OCI-LY7 (cell line): ENCODE data around the gene DMC1. TPM values are rescaled to one million over a fixed set of nuclear protein-coding genes. Genes with fewer than 3 reads are reported as not detected.
"Not testable (repeated sequence)": the region's sequence is repeated elsewhere in the genome, so short reads cannot be mapped to it uniquely, and the experiment has no call there.

ENCODE experiments used
- BruUV-seq: library from RNA; stranded (reverse); fragments of 400-500 nt; replicated peaks from 2 replicates; lab custom pipeline; 2021; lab: Mats Ljungman, UMichigan
- CTCF ChIA-PET: fragments of 300-600 bp; sonication (Branson Sonifier 250); formaldehyde crosslinking; loops from one replicate; lab custom pipeline; 2022; ENCODE audit warnings: antibody characterized with exemption; ENCODE audit not compliant: unreplicated experiment; lab: Charles Lee
- POLR2A ChIA-PET: fragments of 300-600 bp; sonication (Branson Sonifier 250); formaldehyde crosslinking; loops from one replicate; lab custom pipeline; 2022; ENCODE audit warnings: antibody characterized with exemption; lab: Charles Lee
- DNase-seq: peaks from one replicate; pipeline ENCODE4 v3.0.0-alpha.2; 2015; ENCODE audit warnings: low spot score
- H2AFZ ChIP-seq: fragments of 200-600 bp; sonication (generic), shearing (Covaris generic); 2 replicates; pipeline ENCODE4 v1.6.1; 2014; ENCODE audit warnings: mild to moderate bottlenecking, antibody characterized with exemption, low read length, moderate library complexity
- H3K27ac ChIP-seq: fragments of 200-600 bp; sonication (generic); 2 replicates; pipeline ENCODE4 v1.5.1; 2014; ENCODE audit warnings: mixed run types, low read depth, mild to moderate bottlenecking, moderate library complexity, low read length, inconsistent platforms; ENCODE audit not compliant: poor library complexity, severe bottlenecking
- H3K36me3 ChIP-seq: fragments of 200-600 bp; sonication (generic); 2 replicates; pipeline ENCODE4 v1.6.1; 2014; ENCODE audit warnings: mild to moderate bottlenecking, antibody characterized with exemption, low read length, moderate library complexity, mixed read lengths; ENCODE audit not compliant: insufficient read depth
- H3K4me1 ChIP-seq: fragments of 200-600 bp; sonication (generic); 2 replicates; pipeline ENCODE4 v1.5.1; 2014; ENCODE audit warnings: mild to moderate bottlenecking, low read length; ENCODE audit not compliant: insufficient read depth, poor library complexity, severe bottlenecking
- H3K4me2 ChIP-seq: fragments of 200-600 bp; sonication (generic); 2 replicates; pipeline ENCODE4 v1.6.1; 2014; ENCODE audit warnings: mild to moderate bottlenecking, low read length
- H3K4me3 ChIP-seq: fragments of 200-600 bp; sonication (generic); 2 replicates; pipeline ENCODE4 v1.5.1; 2014; ENCODE audit warnings: mild to moderate bottlenecking, low read depth, low read length; ENCODE audit not compliant: poor library complexity, severe bottlenecking
- H3K79me2 ChIP-seq: fragments of 200-600 bp; sonication (generic); 2 replicates; pipeline ENCODE4 v1.6.1; 2016; ENCODE audit warnings: low read depth, mild to moderate bottlenecking, low read length, moderate library complexity, mixed read lengths; ENCODE audit not compliant: insufficient read depth
- H3K9me2 ChIP-seq: fragments of 200-600 bp; sonication (generic); 2 replicates; pipeline ENCODE4 v1.6.1; 2016; ENCODE audit warnings: mild to moderate bottlenecking, low read length, mixed read lengths; ENCODE audit not compliant: insufficient read depth
- H3K9me3 ChIP-seq: fragments of 200-600 bp; sonication (generic); 2 replicates; pipeline ENCODE4 v1.6.1; 2014; ENCODE audit warnings: mild to moderate bottlenecking, mixed run types, low read length, mixed read lengths
- H4K20me1 ChIP-seq: fragments of 200-600 bp; sonication (generic); 2 replicates; pipeline ENCODE4 v1.6.1; 2014; ENCODE audit warnings: mild to moderate bottlenecking, antibody characterized with exemption, low read length, moderate library complexity, mixed read lengths; ENCODE audit not compliant: insufficient read depth
- EZH2phosphoT487 ChIP-seq: fragments of 200-600 bp; sonication (generic); IDR thresholded peaks from 2 replicates; pipeline ENCODE4 v1.6.1; 2018; ENCODE audit warnings: low read depth, borderline replicate concordance, mild to moderate bottlenecking, mixed run types, antibody characterized with exemption, low read length, moderate library complexity, mixed read lengths
- intact Hi-C: fragments of 100-400 bp; cut with micrococcal nuclease; formaldehyde crosslinking; loops from one replicate; pipeline ENCODE4 v1.10.0; 2022; ENCODE audit not compliant: unreplicated experiment
- total RNA-seq, 2 experiments: library from RNA; depleted of rRNA in 1 of 2; stranded (reverse); fragments of >200 nt in 1 of 2; shearing (Covaris generic) in 1 of 2; gene quantifications; 2 replicates each; pipeline ENCODE4 v1.2.3, GENCODE V29; 2014 to 2022
- TF ChIP-seq, protein P1 (sequence below): fragments of 200-600 bp; sonication (generic); conservative IDR thresholded peaks from 2 replicates; pipeline ENCODE4 v1.5.1; 2014; ENCODE audit warnings: mild to moderate bottlenecking, antibody characterized with exemption, low read length, moderate library complexity, mixed read lengths

Gene DMC1
- total RNA-seq, 2 experiments from 2014 or later, result 40.6 to 44.3 TPM

DNA sequence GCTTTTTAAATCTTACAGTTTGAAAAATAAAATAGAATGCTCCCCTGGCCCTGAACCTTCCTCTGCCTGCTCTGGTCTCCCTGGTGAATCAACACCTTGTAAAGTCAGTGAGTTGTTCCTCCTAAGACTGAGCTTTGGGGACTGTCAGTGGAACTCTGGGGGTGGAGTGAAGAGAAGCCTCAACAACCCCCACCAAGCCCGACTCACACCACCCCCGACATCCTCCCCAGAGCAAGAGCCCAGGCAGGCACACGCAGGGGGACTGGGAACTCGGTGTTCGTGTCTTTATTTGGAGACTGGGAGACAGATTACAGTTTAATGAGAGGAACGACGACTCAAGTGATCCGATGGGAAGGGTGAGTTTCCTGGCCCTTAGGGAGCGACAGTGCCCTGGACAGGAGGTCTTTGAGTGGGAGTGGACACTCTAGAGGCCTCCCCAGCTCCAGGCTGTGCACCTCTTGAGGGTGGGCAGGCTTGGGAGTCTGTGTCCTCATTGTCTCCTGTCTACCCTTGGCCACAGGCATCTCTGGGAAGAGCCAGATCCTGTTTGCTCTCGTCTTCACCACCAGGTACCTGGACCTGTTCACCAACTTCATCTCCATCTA, 95.9 kb downstream of the DMC1 start:
- no peak overlapping the region for H3K4me3 ChIP-seq
- no peaks in the 10 kb centered on the region for H3K4me1 ChIP-seq
- no peak overlapping the region for H3K4me2 ChIP-seq
- POLR2A ChIA-PET, result no interaction called here
- no peaks in the 10 kb centered on the region for H3K9me3 ChIP-seq
- peaks cover 2% of the 10 kb centered on the region; the same call in 1 of the 2 replicates for H3K36me3 ChIP-seq
- intact Hi-C loops, result no loop called here
- TF ChIP-seq, protein P1, sequence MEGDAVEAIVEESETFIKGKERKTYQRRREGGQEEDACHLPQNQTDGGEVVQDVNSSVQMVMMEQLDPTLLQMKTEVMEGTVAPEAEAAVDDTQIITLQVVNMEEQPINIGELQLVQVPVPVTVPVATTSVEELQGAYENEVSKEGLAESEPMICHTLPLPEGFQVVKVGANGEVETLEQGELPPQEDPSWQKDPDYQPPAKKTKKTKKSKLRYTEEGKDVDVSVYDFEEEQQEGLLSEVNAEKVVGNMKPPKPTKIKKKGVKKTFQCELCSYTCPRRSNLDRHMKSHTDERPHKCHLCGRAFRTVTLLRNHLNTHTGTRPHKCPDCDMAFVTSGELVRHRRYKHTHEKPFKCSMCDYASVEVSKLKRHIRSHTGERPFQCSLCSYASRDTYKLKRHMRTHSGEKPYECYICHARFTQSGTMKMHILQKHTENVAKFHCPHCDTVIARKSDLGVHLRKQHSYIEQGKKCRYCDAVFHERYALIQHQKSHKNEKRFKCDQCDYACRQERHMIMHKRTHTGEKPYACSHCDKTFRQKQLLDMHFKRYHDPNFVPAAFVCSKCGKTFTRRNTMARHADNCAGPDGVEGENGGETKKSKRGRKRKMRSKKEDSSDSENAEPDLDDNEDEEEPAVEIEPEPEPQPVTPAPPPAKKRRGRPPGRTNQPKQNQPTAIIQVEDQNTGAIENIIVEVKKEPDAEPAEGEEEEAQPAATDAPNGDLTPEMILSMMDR, result no peak
- TF ChIP-seq EZH2phosphoT487, result no peak
- no peaks in the 10 kb centered on the region for H4K20me1 ChIP-seq
- H3K9me2 ChIP-seq, result no peaks in the 10 kb centered on the region
- BruUV-seq, result no TSS peak
- H3K79me2 ChIP-seq, result no peaks in the 10 kb centered on the region
- CTCF ChIA-PET, result no interaction called here
- H3K27ac ChIP-seq, result no peak overlapping the region
- H2AFZ ChIP-seq, result no peak overlapping the region
- no peak for DNase-seq

- TF ChIP-seq, protein P1, result no peak
- TF ChIP-seq EZH2phosphoT487, result no peak
- intact Hi-C loops, result no loop called here
- no peak for DNase-seq
- H3K36me3 ChIP-seq, result no peaks in the 10 kb centered on the region
- no peaks in the 10 kb centered on the region for H4K20me1 ChIP-seq
- H3K27ac ChIP-seq, result no peak overlapping the region
- BruUV-seq, result no TSS peak
- ChIA-PET CTCF (no interaction called here), POLR2A (no interaction called here)
- no peak overlapping the region for H3K4me3 ChIP-seq
- no peaks in the 10 kb centered on the region for H3K4me1 ChIP-seq
- H3K9me3 ChIP-seq, result no peaks in the 10 kb centered on the region
- no peaks in the 10 kb centered on the region for H3K79me2 ChIP-seq
- no peaks in the 10 kb centered on the region for H3K9me2 ChIP-seq
- H2AFZ ChIP-seq, result no peak overlapping the region
- H3K4me2 ChIP-seq, result no peak overlapping the region
Observed at GRCh38 chr22:38471237-38471636, 98.7 kb downstream of the DMC1 start.

GRCh38 chr22:38470179-38470578, 99.8 kb downstream of the DMC1 start:
- H4K20me1 ChIP-seq, H3K9me3 ChIP-seq, H3K36me3 ChIP-seq, H3K4me3 ChIP-seq, DNase-seq, BruUV-seq, POLR2A ChIA-PET, H3K4me2 ChIP-seq, H3K27ac ChIP-seq, H3K9me2 ChIP-seq, CTCF ChIA-PET, H2AFZ ChIP-seq, intact Hi-C loops, H3K4me1 ChIP-seq, H3K79me2 ChIP-seq: not testable (repeated sequence)
